HG03442 (cell line): ENCODE results near the gene APCDD1L.
"Not testable (repeated sequence)": the region's sequence is repeated elsewhere in the genome, so short reads cannot be mapped to it uniquely, and the experiment has no call there.

ENCODE experiments used
- ATAC-seq: cut with Tn5 transposase; IDR thresholded peaks from one replicate; pipeline ENCODE4 v1.9.1; 2021; ENCODE audit warnings: mild to moderate bottlenecking, moderate library complexity; ENCODE audit not compliant: unreplicated experiment

Gene APCDD1L

DNA sequence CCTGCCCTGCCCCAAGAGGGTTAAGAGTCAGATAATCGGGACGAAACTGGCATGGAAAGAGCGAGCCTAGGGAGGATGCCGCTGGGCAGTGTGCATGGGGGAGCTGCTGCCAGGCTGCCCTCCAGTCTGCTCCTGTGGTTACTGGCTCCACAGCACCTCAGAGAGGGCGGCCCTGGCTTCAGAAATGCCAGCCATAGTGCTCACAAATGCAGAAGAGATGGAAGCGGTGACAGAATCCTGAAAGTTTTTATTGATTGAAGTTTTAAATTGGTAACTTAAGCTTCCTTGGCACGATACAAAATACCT lies 68.3 kb downstream of the APCDD1L start:
- ATAC-seq = no peak

DNA sequence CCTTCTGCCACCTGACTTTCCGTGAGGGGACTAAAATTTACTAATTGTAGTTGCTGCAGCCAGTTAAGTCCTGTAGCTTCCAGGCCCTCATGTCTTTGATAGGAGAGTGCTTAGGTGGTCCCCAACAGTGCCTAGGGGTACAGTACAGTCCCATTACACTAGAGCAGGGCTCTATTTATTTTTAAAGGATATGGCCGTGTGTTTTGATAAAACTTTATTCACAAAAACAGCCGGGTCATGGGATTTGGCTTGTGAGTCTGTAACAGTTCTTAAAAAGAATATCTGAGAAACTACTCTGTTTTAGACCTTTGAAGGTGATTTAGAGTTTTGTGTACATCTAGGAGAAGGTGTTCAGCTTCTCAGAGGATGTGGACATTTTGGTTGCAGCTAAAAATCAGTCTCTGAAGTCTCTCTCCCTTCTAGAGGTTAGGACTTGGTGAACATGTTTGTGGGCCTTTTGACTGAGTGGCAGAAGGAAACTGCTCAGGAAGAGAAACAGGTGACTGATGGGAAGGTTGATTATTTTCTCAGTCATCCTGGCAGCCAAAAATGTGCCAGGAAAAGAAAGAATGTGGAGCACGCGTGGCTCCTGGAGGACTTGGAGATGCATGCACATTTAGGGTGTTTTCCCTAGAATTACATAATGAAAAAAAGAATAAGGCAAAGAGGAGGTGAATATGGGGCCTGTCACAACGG lies 68.8 kb downstream of the APCDD1L start:
- ATAC-seq = no peak

DNA sequence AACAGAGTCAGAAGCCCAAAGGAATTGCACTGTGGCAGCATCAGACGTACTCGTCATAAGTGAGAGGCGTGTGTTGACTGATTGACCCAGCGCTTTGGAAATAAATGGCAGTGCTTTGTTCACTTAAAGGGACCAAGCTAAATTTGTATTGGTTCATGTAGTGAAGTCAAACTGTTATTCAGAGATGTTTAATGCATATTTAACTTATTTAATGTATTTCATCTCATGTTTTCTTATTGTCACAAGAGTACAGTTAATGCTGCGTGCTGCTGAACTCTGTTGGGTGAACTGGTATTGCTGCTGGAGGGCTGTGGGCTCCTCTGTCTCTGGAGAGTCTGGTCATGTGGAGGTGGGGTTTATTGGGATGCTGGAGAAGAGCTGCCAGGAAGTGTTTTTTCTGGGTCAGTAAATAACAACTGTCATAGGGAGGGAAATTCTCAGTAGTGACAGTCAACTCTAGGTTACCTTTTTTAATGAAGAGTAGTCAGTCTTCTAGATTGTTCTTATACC lies 70.4 kb downstream of the APCDD1L start:
- ATAC-seq = no peak

DNA sequence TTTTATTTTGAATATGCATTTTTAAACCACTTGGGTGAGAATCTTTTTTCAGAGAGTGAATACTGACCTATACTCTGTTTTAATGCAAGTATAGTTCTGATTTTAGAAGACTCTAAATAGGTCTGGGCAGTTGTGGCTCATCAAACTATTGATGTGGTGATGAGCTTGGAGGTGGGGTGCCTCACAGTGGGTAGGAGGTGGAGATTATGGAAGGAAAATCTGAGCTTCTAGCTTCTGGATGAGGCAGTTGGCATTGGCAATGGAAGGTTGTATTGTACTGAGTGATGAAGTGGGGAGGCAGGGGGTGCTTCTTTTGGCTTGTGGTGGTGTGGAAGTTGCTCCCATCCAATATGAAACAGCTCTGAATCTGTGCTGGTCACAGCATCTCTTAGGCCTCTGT lies 73.5 kb downstream of the APCDD1L start:
- no peak for ATAC-seq

DNA sequence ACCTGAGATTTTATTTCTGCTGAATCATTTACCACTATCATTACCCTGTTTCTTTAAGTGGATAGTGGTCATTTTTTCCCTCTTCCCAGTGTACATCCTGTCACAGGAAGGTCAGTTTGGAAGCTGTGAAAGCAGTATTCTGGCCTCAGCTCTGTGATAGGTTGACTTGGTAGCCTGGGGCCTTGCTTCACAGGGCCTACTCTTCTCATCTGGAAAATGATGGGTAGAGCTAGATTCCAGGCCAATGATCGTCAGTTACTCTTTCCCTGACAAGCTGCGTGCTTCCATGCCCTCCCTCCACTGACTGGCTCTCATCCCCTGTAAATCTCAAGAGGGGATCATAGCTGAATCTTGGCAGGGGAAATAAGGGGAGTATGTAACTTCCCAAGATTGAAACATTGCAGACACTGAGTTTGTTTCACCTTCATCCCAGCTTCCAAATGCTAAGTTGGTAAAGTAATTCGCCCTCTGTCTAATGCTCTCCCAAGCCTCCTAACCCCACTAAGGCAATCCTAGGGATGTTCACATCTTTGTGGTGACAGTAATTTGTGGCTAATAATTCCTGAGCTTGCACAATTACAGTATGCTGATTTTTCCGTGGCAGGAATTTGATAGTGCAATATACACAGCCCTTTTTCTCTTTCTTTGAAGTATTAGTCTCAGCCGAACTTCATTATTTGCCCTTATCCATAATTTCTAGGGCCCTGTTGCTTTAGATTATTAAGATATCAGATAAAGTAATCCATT lies 75.0 kb downstream of the APCDD1L start:
- ATAC-seq = no peak

DNA sequence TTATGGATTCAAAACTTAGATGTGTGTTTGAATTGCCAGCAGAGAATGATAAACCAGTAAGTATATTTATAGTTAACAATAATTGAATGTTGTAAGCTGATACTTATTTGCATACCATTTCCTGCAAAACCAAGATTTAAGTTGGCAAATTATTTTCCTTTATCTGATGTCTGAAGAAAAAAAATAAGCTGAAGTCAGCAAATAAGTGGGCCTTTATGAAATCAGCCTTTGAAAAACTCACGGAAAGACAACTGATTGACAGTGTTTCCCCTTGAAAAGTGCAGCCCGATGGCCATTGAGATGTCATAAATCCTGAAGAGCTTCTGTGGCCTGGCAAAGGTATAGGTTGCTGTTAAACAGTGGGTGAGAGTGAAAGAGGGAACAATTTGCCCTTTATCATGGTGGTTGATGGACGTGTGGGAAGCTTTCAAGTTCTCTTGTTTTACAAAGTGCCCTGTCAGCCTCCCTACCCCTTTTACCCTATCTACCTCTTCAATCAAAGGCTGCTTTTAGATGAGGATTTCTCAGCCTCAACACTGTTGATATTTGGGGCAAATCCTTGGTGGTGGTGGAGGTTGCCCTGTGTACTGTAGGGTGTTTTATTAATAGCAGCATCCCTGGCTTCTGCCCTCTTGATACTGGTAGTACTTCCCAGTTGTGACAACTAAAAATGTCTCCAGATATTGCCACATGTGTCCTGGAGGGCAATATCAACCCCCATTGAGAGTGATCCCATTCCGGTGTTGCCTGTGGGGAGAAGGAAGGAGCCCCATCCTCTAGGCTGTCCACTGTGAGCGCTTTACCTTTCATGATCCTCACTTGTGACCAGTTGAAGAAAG lies 76.0 kb downstream of the APCDD1L start:
- no peak for ATAC-seq

DNA sequence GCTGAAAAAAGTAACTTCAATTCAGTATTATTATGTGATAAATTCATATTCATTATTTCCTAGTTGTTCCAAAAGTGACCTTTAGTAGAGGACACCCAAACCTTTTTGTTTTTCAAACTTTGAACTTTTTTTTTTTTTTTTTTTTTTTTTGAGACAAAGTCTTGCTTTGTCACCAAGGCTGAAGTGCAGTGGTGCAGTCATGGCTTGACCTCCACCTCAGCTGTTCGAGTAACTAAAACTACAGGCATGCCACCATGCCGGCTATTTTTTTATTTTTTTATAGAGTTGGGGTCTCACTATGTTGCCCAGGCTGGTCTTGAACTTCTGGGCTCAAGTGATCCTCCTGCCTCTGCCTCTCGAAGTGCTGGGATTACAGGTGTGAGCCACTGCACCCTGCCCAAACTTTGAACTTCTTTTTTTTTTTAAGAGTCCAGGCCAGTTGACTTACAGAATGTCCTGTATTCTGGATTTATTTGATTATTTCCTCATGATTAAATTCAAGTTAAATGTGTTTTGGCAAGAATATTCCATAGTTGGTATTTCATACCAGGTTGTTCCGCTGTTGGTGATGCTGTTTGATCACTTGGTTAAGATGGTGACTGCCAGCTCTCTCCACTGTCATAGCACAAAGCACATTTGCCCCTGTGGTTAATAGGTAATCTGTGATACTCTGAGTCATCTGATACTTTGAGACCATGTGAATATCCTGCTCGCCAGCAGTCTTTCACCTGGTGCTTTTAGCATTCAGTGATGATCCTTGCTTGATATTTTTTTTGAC lies 78.1 kb downstream of the APCDD1L start:
- no peak for ATAC-seq

DNA sequence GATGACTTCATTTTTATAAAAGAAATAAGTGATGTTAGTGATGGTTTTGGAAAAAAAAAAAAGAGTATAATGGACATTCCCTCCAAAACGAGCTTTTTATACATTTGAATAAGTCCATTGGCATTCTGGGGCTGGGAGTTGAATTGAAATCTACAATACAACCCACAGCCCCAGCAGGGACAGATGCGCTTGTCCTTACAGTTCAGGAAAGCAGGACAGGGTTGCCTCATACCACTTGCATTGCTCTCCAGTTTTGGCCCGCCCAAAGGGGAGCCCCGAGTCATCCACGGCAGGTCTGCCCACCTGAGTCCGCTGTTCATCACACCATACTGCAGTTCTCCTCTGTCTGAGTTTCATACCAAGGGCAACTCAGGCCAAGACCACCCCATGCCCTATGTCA lies 80.0 kb downstream of the APCDD1L start:
- ATAC-seq = no peak

DNA sequence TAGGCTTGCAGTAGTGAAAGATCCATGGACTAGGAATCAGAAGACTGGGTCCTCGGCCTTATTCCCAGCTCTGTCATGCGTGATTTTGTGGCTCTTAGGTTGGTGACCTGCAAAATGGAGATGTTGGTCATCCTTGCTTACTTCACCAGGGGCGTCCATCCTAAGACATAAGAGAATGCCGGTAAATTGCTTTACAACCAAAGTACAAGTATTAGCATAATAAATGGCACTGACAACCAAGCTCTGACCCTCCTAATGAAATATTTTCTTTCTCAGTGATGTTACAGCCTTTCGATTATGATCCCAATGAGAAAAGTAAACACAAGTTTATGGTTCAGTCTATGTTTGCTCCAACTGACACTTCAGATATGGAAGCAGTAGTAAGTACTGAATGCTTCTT lies 80.9 kb downstream of the APCDD1L start:
- no peak for ATAC-seq

DNA sequence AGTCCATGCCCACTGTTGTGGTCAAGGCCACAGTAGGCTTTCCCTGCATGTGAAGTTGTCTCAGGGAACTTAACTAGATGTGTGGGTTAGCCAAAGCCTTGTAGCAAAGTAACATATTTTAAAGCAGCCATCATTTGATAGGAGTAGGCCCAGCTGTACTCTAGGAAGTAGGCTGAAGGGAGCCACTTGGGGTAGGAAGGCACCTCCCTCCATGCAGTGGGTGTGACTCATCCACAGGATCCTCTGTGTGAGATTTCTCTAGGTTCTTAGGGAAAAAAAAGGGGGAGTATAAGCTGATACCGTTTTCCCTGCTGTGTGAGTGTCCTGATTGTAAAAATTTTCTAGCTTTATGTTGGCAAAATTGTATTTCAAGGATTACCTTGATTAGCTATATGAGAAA lies 81.4 kb downstream of the APCDD1L start:
- no peak for ATAC-seq

DNA sequence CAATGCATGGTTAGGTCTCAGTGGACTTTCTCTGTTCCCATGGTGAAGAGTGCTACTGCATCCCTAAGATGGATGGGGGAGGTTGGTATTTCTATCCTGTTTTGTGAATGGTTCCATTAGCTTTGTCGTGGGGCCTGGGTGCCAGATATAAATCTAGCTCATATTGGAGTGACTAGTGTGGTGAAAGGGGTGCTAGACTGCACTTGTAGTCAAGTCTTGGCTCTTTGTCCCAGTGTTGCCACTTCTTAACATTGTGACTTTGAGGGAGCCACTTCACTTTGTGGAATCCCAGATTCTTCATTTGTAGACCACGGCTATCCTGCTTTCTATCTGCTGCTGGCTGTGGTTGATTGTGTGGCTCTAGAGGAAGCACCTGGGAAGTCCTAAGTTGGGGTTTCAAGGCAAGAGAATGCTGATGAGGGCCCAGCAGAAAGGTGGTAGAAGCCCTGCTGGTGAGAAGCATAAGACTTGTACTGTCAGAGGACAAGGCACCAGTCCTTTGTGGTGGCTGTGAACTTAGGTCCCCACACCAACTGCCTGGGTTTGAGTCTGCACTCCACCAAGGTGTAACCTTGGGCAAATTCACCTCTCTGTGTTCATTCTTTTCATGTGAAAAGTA lies 82.1 kb downstream of the APCDD1L start:
- no peak for ATAC-seq

DNA sequence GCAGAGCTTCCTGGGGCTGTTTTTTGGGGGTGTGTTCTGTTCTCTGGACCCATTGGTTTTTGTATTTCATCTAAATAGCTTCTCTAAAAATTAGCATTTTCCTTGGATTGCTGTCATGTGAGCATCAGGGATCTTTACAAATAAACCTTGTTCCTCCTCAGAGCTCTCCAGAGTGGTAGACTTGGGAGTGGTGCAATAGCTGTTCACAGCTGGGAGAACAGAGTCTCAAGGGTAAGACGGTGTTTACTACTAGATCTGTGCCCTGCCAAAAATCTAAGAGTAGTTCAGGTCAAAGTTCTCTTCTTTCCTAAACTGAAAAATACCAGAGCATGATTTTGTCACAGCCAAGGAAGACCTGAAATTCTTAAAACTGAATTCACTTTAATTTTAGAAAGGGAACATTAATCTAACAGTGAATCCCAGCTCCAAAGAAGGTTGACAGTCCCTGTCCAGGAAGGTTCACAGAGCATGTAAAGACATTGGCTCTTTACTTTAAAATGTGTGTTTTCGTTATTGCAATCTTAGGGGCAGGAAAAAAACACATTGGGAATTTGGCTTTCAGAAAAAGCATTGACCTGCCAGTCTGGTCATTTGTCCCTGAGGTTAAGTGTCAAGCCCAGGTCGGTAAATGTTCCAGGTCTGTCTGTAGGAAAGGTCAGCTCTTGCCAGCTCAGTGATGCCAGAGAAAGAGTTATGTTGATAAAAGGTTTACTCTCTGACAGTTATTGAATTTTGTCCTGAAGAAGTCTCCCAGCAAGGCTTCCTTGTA lies 82.8 kb downstream of the APCDD1L start:
- ATAC-seq = no peak

DNA sequence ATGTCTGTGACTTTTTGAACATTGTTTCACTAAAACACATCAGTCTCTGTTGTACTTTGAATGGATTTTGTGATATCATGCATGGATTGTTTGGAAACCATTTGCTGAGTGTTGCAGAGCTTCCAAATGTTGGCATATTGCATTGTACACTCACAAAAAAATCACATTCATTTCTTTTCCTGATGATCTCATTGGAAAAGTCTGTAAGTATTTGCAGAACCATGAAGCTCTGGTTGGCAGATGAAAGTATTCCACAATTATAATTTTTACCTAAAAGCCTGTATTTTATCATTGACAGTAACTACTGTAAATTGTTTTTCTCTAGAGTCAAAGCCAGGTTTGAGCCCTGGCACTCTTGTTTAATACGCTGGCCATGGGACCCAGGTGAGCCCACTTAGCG lies 84.1 kb downstream of the APCDD1L start:
- ATAC-seq = no peak

DNA sequence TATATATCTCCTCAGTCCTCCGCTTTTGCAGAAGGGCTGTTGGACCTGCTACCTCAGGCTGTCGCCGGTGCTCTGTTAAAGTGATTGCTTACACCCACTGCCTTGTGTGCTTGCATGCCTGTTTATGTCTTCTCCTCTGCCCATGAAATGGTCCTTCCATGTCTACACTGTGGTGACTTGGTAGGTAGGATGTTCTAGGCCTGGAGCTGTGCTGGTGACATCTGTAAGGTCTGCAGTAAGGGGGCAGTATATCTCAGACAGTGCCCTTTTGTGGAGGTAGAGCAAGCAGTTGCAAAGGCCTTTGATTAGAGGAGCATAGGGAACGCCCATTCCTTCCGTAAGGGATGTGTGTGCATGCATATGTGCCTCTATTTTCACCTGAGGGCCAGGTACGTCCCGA lies 85.9 kb downstream of the APCDD1L start:
- no peak for ATAC-seq

DNA sequence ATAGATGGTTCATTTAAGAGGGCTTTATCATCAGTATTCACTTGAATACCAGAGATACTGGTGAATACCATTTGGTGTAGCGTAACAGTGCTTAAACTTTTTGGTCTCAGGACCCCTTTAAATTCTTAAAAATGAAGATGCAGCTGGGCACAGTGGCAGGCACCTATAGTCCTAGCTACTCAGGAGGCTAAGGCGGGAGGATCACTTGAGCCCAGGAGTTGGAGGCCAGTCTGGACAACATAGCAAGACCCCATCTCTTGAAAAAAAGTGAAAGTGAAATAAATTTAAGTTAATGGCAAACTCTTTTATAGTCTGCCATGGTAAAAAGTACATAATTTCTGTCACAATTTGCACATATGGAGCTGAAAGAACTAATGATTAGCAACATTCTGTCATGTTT lies 86.8 kb downstream of the APCDD1L start:
- ATAC-seq = no peak

DNA sequence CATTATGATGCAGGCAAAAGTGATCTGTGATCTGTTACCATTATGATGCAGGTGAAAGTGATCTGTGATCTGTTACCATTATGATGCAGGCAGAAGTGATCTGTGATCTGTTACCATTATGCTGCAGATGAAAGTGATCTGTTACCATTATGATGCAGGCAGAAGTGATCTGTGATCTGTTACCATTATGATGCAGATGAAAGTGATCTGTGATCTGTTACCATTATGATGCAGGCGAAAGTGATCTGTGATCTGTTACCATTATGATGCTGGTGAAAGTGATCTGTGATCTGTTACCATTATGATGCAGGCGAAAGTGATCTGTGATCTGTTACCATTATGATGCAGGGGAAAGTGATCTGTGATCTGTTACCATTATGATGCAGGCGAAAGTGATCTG lies 87.6 kb downstream of the APCDD1L start:
- not testable (repeated sequence) for ATAC-seq

DNA sequence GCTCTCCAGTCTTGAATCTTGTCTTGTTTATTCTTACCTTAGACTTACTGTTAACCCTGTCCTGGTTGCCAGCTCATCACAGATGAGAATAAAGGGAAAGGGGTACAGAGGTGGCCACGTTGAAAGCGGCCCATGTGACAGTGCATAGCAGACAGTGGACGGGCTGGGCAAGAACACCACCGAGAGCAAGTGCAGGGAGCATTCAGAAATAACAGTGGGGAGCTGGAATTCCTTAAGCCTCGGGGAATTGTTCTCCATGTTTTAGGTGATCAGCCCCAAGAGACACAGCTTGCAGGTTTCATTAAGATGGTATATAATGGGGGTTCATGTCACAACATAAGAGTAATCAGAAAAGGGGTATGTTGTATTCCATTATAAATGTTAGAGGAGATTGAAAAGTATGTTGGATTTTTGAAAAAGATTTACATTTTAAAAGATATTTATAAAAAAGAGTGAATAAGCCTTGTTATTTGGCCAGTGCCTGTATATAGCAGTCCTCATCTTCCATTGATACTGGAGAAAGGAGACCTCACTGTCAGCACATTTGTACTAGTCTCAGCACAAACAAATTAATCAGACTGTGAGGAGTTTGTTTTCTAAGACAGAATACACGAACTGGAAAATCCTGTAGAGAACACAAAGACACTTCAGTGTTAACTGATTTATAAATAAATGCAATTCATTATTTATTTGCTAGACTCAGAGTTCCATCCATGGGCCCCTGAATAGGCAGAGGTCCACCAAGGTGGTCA lies 90.8 kb downstream of the APCDD1L start:
- no peak for ATAC-seq

DNA sequence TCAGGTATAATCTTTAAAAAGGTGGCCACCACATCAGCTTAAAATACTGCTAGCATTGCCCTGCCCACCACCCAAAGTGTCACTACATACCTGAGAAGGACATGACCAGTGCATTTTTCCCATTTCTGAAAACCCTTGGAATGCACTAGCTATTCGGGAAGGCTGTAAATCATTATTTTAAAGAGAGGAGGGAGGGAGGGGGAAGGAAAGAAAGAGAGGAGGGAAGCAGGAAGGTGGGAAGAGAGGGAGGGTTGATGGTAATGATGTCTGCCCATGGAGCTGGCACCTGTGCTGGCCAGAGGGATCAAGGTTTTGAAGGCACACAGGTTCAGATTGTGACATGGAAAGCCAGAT lies 93.7 kb downstream of the APCDD1L start:
- no peak for ATAC-seq

DNA sequence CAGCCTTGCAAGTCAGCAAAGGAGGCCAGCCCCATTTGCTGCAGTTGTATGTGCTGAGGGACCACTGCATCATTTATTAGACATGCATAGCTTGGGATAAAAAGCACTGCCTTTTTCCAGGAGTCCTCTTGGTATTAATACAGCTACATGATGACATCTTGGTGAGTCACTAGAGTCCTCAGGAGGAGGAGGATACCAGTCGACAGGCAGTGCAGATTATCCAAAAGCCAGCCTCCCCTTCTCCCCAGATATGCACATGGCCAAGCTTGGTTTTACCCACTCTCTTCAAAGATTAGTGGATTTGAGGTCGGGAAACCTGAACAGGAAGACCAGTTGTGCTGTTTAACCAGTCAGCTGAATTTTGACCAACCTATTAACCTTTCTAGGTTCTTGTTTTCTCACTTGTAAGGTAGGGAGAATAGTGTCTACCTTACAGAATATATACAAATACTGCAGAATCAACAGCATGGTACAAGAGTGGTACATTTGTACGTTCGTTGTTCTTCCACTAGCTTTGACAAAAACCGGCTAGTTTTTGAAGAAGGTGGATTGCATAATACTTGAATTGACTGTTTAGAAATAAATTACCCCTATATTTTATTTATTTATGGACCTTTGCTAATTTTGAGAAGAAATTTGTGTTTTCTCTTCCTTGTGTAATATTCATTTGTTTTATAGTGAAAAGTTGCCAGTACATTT lies 94.3 kb downstream of the APCDD1L start:
- ATAC-seq = no peak
